SU-DHL-6 (cell line): ENCODE results near the gene RADIL.

Experiments used
- H2AFZ ChIP-seq: fragments of 200-600 bp; sonication (generic); 2 replicates; pipeline ENCODE4 v1.6.1; 2014; ENCODE audit warnings: low read depth, mild to moderate bottlenecking, moderate library complexity, mixed read lengths, antibody characterized with exemption, low read length; ENCODE audit not compliant: severe bottlenecking
- H3F3A ChIP-seq: fragments of 200-600 bp; shearing (Covaris generic); 2 replicates; pipeline ENCODE4 v1.6.0; 2016; ENCODE audit warnings: antibody characterized with exemption, mild to moderate bottlenecking; ENCODE audit not compliant: insufficient read depth
- H3K27ac ChIP-seq: fragments of 200-600 bp; sonication (generic); 2 replicates; pipeline ENCODE4 v1.5.1; 2016; ENCODE audit warnings: low read depth, mild to moderate bottlenecking, low read length, moderate library complexity, mixed read lengths
- H3K27me3 ChIP-seq: fragments of 200-600 bp; sonication (generic), shearing (Covaris generic); 2 replicates; pipeline ENCODE4 v1.6.0; 2014; ENCODE audit warnings: mild to moderate bottlenecking, low read length
- H3K36me3 ChIP-seq: fragments of 200-600 bp; sonication (generic); 2 replicates; pipeline ENCODE4 v1.6.1; 2014; ENCODE audit warnings: mild to moderate bottlenecking, low read length, mixed read lengths
- H3K4me2 ChIP-seq: fragments of 300-600, 200-600 bp; shearing (Covaris generic), sonication (generic); 2 replicates; pipeline ENCODE4 v1.6.0; 2014; ENCODE audit warnings: low read length, low read depth, mild to moderate bottlenecking; ENCODE audit not compliant: poor library complexity, severe bottlenecking
- H3K4me3 ChIP-seq: fragments of 200-600 bp; sonication (generic); 2 replicates; pipeline ENCODE4 v1.5.1; 2014; ENCODE audit warnings: antibody characterized with exemption, low read length, mild to moderate bottlenecking, mixed read lengths; ENCODE audit not compliant: insufficient read depth, poor library complexity, severe bottlenecking
- H3K79me2 ChIP-seq: fragments of 200-600 bp; sonication (generic); 2 replicates; pipeline ENCODE4 v1.6.1; 2014; ENCODE audit warnings: mild to moderate bottlenecking, low read length, moderate library complexity; ENCODE audit not compliant: insufficient read depth
- H3K9ac ChIP-seq: fragments of 200-600 bp; sonication (generic); 2 replicates; pipeline ENCODE4 v1.7.0; 2014; ENCODE audit warnings: mild to moderate bottlenecking, low read length
- H3K9me2 ChIP-seq: fragments of 200-600 bp; sonication (generic); replicated peaks from 2 replicates; pipeline ENCODE4 v1.6.1; 2014; ENCODE audit warnings: low read length; ENCODE audit not compliant: insufficient read depth
- H3K9me3 ChIP-seq: fragments of 200-600 bp; sonication (generic); 2 replicates; pipeline ENCODE4 v1.6.1; 2014; ENCODE audit warnings: low read length, mixed read lengths; ENCODE audit not compliant: insufficient read depth
- H4K20me1 ChIP-seq: fragments of 200-600 bp; sonication (generic); 2 replicates; pipeline ENCODE4 v1.6.1; 2014; ENCODE audit warnings: low read depth, mild to moderate bottlenecking, antibody characterized with exemption, low read length, moderate library complexity, mixed read lengths
- CTCF ChIP-seq: fragments of 200-600 bp; sonication (generic); IDR thresholded peaks from one replicate; pipeline ENCODE4 v1.5.1; 2017; ENCODE audit warnings: antibody characterized with exemption, mild to moderate bottlenecking, low read length, moderate library complexity; ENCODE audit not compliant: insufficient read depth, poor library complexity, severe bottlenecking
- EZH2phosphoT487 ChIP-seq: fragments of 200-600 bp; sonication (generic), shearing (Covaris generic); conservative IDR thresholded peaks from 2 replicates; pipeline ENCODE4 v1.6.1; 2018; ENCODE audit warnings: mild to moderate bottlenecking, antibody characterized with exemption, low read length, moderate library complexity, mixed read lengths

Gene RADIL

DNA sequence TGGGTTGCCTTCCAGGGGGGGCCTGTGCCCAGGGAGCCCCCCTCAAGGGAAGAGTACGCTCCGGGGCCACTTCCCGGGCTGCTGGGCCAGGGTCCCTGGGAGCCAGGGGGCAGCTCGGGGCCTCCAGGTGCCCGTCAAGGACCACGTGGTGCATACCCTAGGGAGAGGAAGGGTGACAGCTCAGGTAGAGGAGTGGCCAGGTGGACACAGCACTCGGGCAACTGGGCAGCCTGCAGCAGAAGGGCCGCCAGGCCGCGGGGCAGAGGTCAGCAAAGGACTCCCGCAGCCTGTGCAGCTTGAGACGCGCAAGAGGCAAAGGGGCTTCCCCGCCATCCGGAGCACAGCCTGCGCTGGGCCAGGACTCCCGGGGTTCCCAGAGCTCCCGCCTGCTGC is 81.7 kb downstream of the RADIL start:
- Histone ChIP-seq H4K20me1 (no peaks in the 10 kb centered on the region), H3K36me3 (no peaks in the 10 kb centered on the region), H3K79me2 (no peaks in the 10 kb centered on the region), H3K27me3 (no peaks in the 10 kb centered on the region), H3K4me3 (no peak overlapping the region), H3K9me3 (no peaks in the 10 kb centered on the region), H3K4me2 (no peak overlapping the region), H3K9ac (no peak overlapping the region), H2AFZ (no peak overlapping the region), H3K9me2 (no peaks in the 10 kb centered on the region), H3K27ac (no peak overlapping the region), H3F3A (no peaks in the 10 kb centered on the region)
- TF ChIP-seq CTCF (no peak), EZH2phosphoT487 (no peak)

GRCh38 chr7:4800926-4801838 is 82.3 kb downstream of the RADIL start:
- H2AFZ ChIP-seq: no peak overlapping the region
- no peak overlapping the region for H3K4me3 ChIP-seq
- no peak overlapping the region for H3K27ac ChIP-seq
- no peaks in the 10 kb centered on the region for H3K27me3 ChIP-seq
- H3K9me3 ChIP-seq: no peaks in the 10 kb centered on the region
- H3K9me2 ChIP-seq: no peaks in the 10 kb centered on the region
- no peak overlapping the region for H3K4me2 ChIP-seq
- no peaks in the 10 kb centered on the region for H4K20me1 ChIP-seq
- H3F3A ChIP-seq: no peaks in the 10 kb centered on the region
- H3K36me3 ChIP-seq: no peaks in the 10 kb centered on the region
- no peak for TF ChIP-seq CTCF
- TF ChIP-seq EZH2phosphoT487: no peak
- H3K79me2 ChIP-seq: no peaks in the 10 kb centered on the region
- H3K9ac ChIP-seq: no peak overlapping the region

DNA sequence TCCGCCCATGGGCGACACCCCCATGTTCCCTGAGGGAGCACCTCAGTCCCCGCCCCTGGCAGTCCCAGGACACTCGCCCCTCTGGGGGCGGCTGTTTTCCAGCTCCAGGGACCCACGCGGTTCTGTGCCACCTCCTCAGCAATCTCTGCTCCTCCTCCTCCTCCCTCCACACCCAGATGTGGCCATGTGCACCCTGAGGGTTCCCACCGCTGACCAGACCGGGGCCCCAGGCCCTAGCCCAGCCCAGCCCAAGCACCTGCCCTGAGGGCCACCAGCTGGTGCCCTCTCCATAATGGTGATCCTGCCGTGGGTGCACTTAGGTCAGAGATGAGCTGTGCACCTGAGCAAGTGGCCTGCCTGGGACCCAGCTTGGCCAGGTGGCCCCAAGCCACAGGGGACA is 83.0 kb downstream of the RADIL start:
- H3K9ac ChIP-seq: no peak overlapping the region
- H3K27ac ChIP-seq: no peak overlapping the region
- H3K9me2 ChIP-seq: no peaks in the 10 kb centered on the region
- H2AFZ ChIP-seq: no peak overlapping the region
- H3K4me3 ChIP-seq: no peak overlapping the region
- no peaks in the 10 kb centered on the region for H3K79me2 ChIP-seq
- H4K20me1 ChIP-seq: no peaks in the 10 kb centered on the region
- H3K27me3 ChIP-seq: no peaks in the 10 kb centered on the region
- no peak overlapping the region for H3K4me2 ChIP-seq
- no peak for TF ChIP-seq CTCF
- TF ChIP-seq EZH2phosphoT487: no peak
- H3F3A ChIP-seq: no peaks in the 10 kb centered on the region
- H3K36me3 ChIP-seq: no peaks in the 10 kb centered on the region
- H3K9me3 ChIP-seq: no peaks in the 10 kb centered on the region
